ENCODE measurements around the gene SLC26A8. TPM values are rescaled to one million over a fixed set of nuclear protein-coding genes. Genes with fewer than 3 reads are reported as not detected.
"Not testable (repeated sequence)": the region's sequence is repeated elsewhere in the genome, so short reads cannot be mapped to it uniquely, and the experiment has no call there.

Gene SLC26A8
- total RNA-seq, 4 donors from 2014 or later = not detected

- no peak overlapping the region for H3K4me3 ChIP-seq (ENCODE audit: low read depth, poor library complexity, severe bottlenecking)
- 0 to 33% methylated on average over 1 of the region's 1 CpG for WGBS, 2 donors
- intact Hi-C loops (cut with DNase I; ENCODE audit: low total_unique reads) = no loop called here
- no peak for DNase-seq (ENCODE audit: low spot score in 2 of 2)
- TF ChIP-seq POLR2A (IDR thresholded peaks at IDR 0.05) = no peak
- no peak for TF ChIP-seq CTCF (IDR thresholded peaks at IDR 0.05)
These were observed 4.3 kb downstream of the SLC26A8 start for GRCh38 chr6:36020154-36020553.

- no peak overlapping the region for H3K4me3 ChIP-seq (ENCODE audit: low read depth, poor library complexity, severe bottlenecking)
- WGBS, 2 donors = 87 to 93% methylated on average over 11 of the region's 11 CpGs
- intact Hi-C loops (cut with DNase I; ENCODE audit: low total_unique reads) = no loop called here
- TF ChIP-seq CTCF (IDR thresholded peaks at IDR 0.05) = no peak
- no peak for TF ChIP-seq POLR2A (IDR thresholded peaks at IDR 0.05)
- DNase-seq (ENCODE audit: low spot score in 2 of 2) = no peak
These were observed 5.3 kb downstream of the SLC26A8 start for GRCh38 chr6:36019167-36019566.

GRCh38 chr6:36018339-36018738, 6.1 kb downstream of the SLC26A8 start:
- intact Hi-C loops (cut with DNase I; ENCODE audit: low total_unique reads) = no loop called here
- no peak for TF ChIP-seq CTCF (IDR thresholded peaks at IDR 0.05)
- TF ChIP-seq POLR2A (IDR thresholded peaks at IDR 0.05) = no peak
- 84 to 87% methylated on average over 2 of the region's 2 CpGs for WGBS, 2 donors
- H3K4me3 ChIP-seq (ENCODE audit: low read depth, poor library complexity, severe bottlenecking) = no peak overlapping the region
- DNase-seq (ENCODE audit: low spot score in 2 of 2) = no peak

- intact Hi-C loops (cut with DNase I; ENCODE audit: low total_unique reads) = no loop called here
- H3K4me3 ChIP-seq (ENCODE audit: low read depth, poor library complexity, severe bottlenecking) = no peak overlapping the region
- no peak for DNase-seq (ENCODE audit: low spot score in 2 of 2)
- WGBS, 2 donors = 83 to 89% methylated on average over 4 of the region's 4 CpGs
- TF ChIP-seq POLR2A (IDR thresholded peaks at IDR 0.05) = no peak
- TF ChIP-seq CTCF (IDR thresholded peaks at IDR 0.05) = no peak
These were observed 8.8 kb downstream of the SLC26A8 start for GRCh38 chr6:36015666-36016065.

- DNase-seq (ENCODE audit: low spot score in 2 of 2) = no peak
- no peak overlapping the region for H3K4me3 ChIP-seq (ENCODE audit: low read depth, poor library complexity, severe bottlenecking)
- intact Hi-C loops (cut with DNase I; ENCODE audit: low total_unique reads) = no loop called here
- 77 to 89% methylated on average over 1 of the region's 1 CpG for WGBS, 2 donors
- TF ChIP-seq CTCF (IDR thresholded peaks at IDR 0.05) (no peak), POLR2A (IDR thresholded peaks at IDR 0.05) (no peak)
These were observed 24.0 kb downstream of the SLC26A8 start for GRCh38 chr6:36000451-36000850.

- intact Hi-C loops (cut with DNase I; ENCODE audit: low total_unique reads) = no loop called here
- WGBS, 2 donors = 86 to 91% methylated on average over 3 of the region's 3 CpGs
- H3K4me3 ChIP-seq (ENCODE audit: low read depth, poor library complexity, severe bottlenecking) = no peak overlapping the region
- TF ChIP-seq CTCF (IDR thresholded peaks at IDR 0.05) = no peak
- TF ChIP-seq POLR2A (IDR thresholded peaks at IDR 0.05) = no peak
- no peak for DNase-seq (ENCODE audit: low spot score in 2 of 2)
These were observed 31.3 kb downstream of the SLC26A8 start for GRCh38 chr6:35993150-35993549.

- DNase-seq (ENCODE audit: low spot score in 2 of 2); H3K4me3 ChIP-seq (ENCODE audit: low read depth, poor library complexity, severe bottlenecking); intact Hi-C loops (cut with DNase I; ENCODE audit: low total_unique reads): not testable (repeated sequence)
- 85 to 90% methylated on average over 9 of the region's 9 CpGs for WGBS, 2 donors
These were observed 36.4 kb downstream of the SLC26A8 start for GRCh38 chr6:35988047-35988446.
